Peyer's patch (tissue), 4 donors: ENCODE data around the gene SLC25A48. TPM values are rescaled to one million over a fixed set of nuclear protein-coding genes. Genes with fewer than 3 reads are reported as not detected.
A peak's percentile ranks its signal among the peaks of the same experiment; 100 is the strongest.

Experiments
- DNase-seq, 3 donors: peaks; one replicate each; pipeline ENCODE4 v3.0.0-alpha.2; 2017 to 2019
- H3K27ac ChIP-seq, 4 donors: fragments of 200-600 bp; sonication (generic); one replicate each; pipeline ENCODE4 v1.5.1; 2016 to 2019
- H3K27me3 ChIP-seq, 2 donors: fragments of 200-600 bp; sonication (generic); one replicate each; pipeline ENCODE4 v1.5.1; 2019
- H3K36me3 ChIP-seq, 3 donors: fragments of 200-600 bp; sonication (generic); one replicate each; pipeline ENCODE4 v1.5.1; 2016 to 2019
- H3K4me1 ChIP-seq, 4 donors: fragments of 200-600 bp; sonication (generic); one replicate each; pipeline ENCODE4 v1.5.1; 2016 to 2019
- H3K4me3 ChIP-seq, 4 donors: fragments of 200-600 bp; sonication (generic); 1 replicate in 3 of 4; 2 replicates in 1 of 4; pipeline ENCODE4 v1.5.1; 2016 to 2019; ENCODE audit warnings: mild to moderate bottlenecking in 1 of 4
- H3K9me3 ChIP-seq, 4 donors: fragments of 200-600 bp; sonication (generic); one replicate each; pipeline ENCODE4 v1.5.1; 2016 to 2019; ENCODE audit warnings: mild to moderate bottlenecking in 1 of 4
- POLR2A ChIP-seq, 2 donors: fragments of 450-650 bp; IDR thresholded peaks; one replicate each; pipeline ENCODE4 v1.5.1; 2017; ENCODE audit warnings: antibody characterized with exemption in 2 of 2, mild to moderate bottlenecking in 2 of 2, moderate library complexity in 2 of 2
- total RNA-seq, 4 donors: library from RNA; depleted of rRNA; stranded (reverse); fragments of >200 nt; gene quantifications; one replicate each; pipeline ENCODE4 v1.1.0, GENCODE V29; 2016
- TF ChIP-seq, protein P1 (sequence below), 6 experiments: fragments of 450-650 bp in 4 of 6; fragments of 200-600 bp in 2 of 6; sonication (generic) in 1 of 6; IDR thresholded peaks; one replicate each; pipeline ENCODE4 v1.5.1; 2017 to 2019; ENCODE audit warnings: antibody characterized with exemption in 6 of 6, mild to moderate bottlenecking in 3 of 6, moderate library complexity in 1 of 6

SLC25A48 gene
- total RNA-seq, 4 donors from 2014 or later: 8.3 to 11.6 (median 10.3) TPM

DNA sequence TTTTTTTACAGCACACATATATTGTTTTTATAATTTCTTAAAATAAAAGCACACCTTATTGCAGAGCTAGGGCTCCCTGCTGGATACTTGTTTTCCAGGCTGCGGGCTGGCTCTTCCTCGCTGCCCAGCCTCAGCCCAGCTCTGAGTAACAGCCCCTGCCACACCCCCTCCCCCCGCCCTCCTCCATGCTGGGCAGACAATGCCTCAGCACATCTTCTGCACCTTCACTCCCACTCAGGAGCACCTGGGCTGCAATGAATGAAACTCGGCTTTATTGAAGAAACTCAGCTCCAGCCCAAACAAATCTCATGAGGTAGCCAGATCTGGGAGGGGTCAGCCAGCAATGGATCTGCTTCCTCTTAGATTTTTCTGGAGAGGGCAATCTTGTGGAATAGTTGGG, 51.7 kb downstream of the SLC25A48 start:
- H3K27ac ChIP-seq: no peak overlapping the region
- DNase-seq: no peak
- H3K36me3 ChIP-seq: no peaks in the 10 kb centered on the region
- H3K4me1 ChIP-seq: peaks cover 0 to 7% (median 0%) of the 10 kb centered on the region in 4 donors
- no peaks in the 10 kb centered on the region for H3K9me3 ChIP-seq
- TF ChIP-seq, protein P1, sequence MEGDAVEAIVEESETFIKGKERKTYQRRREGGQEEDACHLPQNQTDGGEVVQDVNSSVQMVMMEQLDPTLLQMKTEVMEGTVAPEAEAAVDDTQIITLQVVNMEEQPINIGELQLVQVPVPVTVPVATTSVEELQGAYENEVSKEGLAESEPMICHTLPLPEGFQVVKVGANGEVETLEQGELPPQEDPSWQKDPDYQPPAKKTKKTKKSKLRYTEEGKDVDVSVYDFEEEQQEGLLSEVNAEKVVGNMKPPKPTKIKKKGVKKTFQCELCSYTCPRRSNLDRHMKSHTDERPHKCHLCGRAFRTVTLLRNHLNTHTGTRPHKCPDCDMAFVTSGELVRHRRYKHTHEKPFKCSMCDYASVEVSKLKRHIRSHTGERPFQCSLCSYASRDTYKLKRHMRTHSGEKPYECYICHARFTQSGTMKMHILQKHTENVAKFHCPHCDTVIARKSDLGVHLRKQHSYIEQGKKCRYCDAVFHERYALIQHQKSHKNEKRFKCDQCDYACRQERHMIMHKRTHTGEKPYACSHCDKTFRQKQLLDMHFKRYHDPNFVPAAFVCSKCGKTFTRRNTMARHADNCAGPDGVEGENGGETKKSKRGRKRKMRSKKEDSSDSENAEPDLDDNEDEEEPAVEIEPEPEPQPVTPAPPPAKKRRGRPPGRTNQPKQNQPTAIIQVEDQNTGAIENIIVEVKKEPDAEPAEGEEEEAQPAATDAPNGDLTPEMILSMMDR (IDR thresholded peaks at IDR 0.05): no peak
- TF ChIP-seq POLR2A (IDR thresholded peaks at IDR 0.05): no peak
- no peaks in the 10 kb centered on the region for H3K27me3 ChIP-seq
- H3K4me3 ChIP-seq: no peak overlapping the region

DNA sequence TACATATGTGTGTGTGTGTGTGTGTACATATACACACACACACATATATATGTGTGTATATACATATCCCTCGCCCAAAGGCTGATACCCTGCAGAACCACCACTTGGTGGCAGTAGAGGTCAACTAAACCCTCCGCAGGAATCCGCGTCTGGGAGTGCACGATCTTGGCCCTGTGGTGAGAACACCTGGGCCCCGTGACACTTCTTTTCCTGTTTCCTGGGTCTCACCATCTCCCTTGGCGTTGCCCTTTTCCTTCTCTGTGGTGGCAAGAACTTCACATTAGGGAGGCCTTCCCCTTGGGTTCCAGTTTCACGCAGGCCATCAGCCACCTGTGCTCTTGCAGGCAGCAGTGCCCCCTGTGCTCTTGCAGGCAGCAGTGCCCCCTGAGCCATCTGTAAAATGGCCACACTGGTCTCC, 53.0 kb downstream of the SLC25A48 start:
- no peak for TF ChIP-seq POLR2A (IDR thresholded peaks at IDR 0.05)
- TF ChIP-seq, protein P1 (IDR thresholded peaks at IDR 0.05): peak; percentile 37 to 87 (median 80)
- Histone ChIP-seq H3K4me1 (peaks cover 0 to 7% (median 0%) of the 10 kb centered on the region in 4 donors), H3K4me3 (no peak overlapping the region), H3K27ac (no peak overlapping the region), H3K36me3 (no peaks in the 10 kb centered on the region), H3K9me3 (no peaks in the 10 kb centered on the region), H3K27me3 (no peaks in the 10 kb centered on the region)
- peak; percentile 44 to 84 (median 67) for DNase-seq

DNA sequence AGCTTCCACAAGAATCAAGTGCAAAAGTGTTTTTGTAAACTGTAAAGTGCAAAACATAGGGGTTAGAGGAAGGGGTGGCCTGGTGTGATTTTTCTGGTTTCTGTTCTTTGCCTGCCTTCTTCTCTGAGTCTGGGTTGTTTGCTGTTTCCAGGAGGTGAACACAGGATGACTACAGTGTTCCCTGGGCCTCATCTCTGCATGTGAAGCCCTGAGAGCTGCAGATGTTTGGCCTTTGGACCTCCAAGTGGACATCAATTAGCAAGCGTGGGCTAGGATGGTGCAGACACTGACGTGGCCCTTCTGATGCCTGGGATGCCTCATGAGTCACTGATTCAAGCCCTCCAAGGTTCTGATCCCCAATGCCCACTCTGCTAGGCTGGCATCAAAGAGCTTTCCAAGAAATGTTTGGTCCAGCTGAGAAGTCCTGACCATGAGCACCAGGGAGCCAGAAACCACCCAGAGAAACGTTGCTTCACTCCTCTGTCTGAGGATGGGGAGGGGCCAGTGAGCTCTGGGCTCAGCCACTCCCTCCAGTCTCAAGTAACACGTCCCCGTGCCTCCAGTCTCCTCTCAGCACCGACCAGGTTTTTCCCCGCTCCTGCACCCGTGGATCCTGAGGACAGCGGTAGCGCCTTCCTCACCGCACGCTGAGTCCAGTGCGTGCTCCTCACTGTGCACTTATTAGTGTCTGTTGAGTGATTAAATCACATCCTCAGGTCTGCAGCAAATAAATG, 53.6 kb downstream of the SLC25A48 start:
- Histone ChIP-seq H3K27me3 (no peaks in the 10 kb centered on the region), H3K36me3 (no peaks in the 10 kb centered on the region), H3K4me1 (peaks cover 0 to 7% (median 0%) of the 10 kb centered on the region in 4 donors), H3K27ac (no peak overlapping the region), H3K9me3 (no peaks in the 10 kb centered on the region), H3K4me3 (no peak overlapping the region)
- TF ChIP-seq POLR2A (IDR thresholded peaks at IDR 0.05): no peak
- TF ChIP-seq, protein P1 (IDR thresholded peaks at IDR 0.05): no peak
- no peak for DNase-seq

DNA sequence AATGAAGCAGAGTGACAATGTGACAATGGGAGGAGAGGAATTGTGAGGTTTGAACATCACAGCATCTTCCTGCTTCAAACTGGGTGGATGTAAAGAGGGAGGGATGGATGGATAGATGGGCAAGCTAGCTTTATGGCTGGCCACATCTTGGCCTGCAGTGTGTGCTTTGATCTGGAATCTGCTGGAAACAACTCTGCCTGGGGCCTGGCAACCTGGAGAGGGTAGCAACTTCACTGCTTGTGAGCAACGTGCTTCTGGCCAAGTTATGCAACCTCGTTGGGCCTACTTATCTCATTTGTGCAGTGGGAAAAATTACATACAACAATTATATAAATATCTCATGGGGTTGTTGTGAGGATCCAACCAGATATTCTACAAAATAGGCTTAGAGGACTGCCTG, 55.8 kb downstream of the SLC25A48 start:
- Histone ChIP-seq H3K27ac (no peak overlapping the region), H3K9me3 (no peaks in the 10 kb centered on the region), H3K4me1 (peaks cover 0 to 7% (median 0%) of the 10 kb centered on the region in 4 donors), H3K27me3 (no peaks in the 10 kb centered on the region), H3K4me3 (no peak overlapping the region), H3K36me3 (no peaks in the 10 kb centered on the region)
- no peak for DNase-seq
- TF ChIP-seq, protein P1 (IDR thresholded peaks at IDR 0.05): no peak
- TF ChIP-seq POLR2A (IDR thresholded peaks at IDR 0.05): no peak

DNA sequence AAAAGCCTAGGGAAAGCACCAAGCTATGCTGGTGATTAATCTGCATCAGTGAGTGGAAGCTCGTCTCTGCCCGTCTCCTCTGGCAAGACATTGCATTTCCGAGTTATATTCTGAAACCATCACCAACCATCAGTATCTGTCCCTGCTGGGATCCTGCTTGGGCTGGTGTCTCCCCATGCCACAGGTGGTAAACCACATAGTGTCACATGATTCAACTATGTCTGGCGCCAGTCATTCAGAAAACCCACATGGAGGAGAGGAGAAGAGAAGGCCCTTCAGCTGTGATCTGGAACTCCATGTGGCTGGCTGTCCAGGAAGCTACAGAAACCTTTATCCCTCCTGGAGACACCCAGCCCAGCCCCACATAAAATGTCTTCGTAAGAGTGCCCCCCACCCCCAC, 56.4 kb downstream of the SLC25A48 start:
- Histone ChIP-seq H3K9me3 (no peaks in the 10 kb centered on the region), H3K4me3 (no peak overlapping the region)
- TF ChIP-seq, protein P1 (IDR thresholded peaks at IDR 0.05): no peak
- TF ChIP-seq POLR2A (IDR thresholded peaks at IDR 0.05): no peak

More for the DNA sequence above, 56.4 kb downstream of the SLC25A48 start:
- no peaks in the 10 kb centered on the region for H3K36me3 ChIP-seq
- H3K27me3 ChIP-seq: no peaks in the 10 kb centered on the region
- H3K27ac ChIP-seq: no peak overlapping the region
- DNase-seq: no peak
- peaks cover 0 to 7% (median 0%) of the 10 kb centered on the region in 4 donors for H3K4me1 ChIP-seq
